Measurements from ENCODE around the gene SH3PXD2A.

GRCh38 chr10:103559776-103560175, 295.6 kb downstream of the SH3PXD2A start:
- no peak for TF ChIP-seq CTCF (tag by site-specific recombination; IDR thresholded peaks at IDR 0.05)
- no peak for TF ChIP-seq ZNF335 (tag by site-specific recombination; conservative IDR thresholded peaks at IDR 0.05)
- no peak for TF ChIP-seq ZBTB44 (tag by site-specific recombination; IDR thresholded peaks at IDR 0.05)
- TF ChIP-seq ZNF121 (tag by site-specific recombination; IDR thresholded peaks at IDR 0.05) = no peak
- no peak for TF ChIP-seq ZBTB1 (tag by site-specific recombination; IDR thresholded peaks at IDR 0.05)
- TF ChIP-seq GLI2 (tag by site-specific recombination; IDR thresholded peaks at IDR 0.05; ENCODE audit: borderline replicate concordance, low read depth) = no peak
- TF ChIP-seq ZNF768 (tag by site-specific recombination; IDR thresholded peaks at IDR 0.05) = no peak
- no peak for TF ChIP-seq REST (tag by site-specific recombination; IDR thresholded peaks at IDR 0.05)
- no peak for TF ChIP-seq ZBTB17 (tag by site-specific recombination; IDR thresholded peaks at IDR 0.05)
- TF ChIP-seq ZNF776 (tag by site-specific recombination; IDR thresholded peaks at IDR 0.05; ENCODE audit: borderline replicate concordance) = no peak
